Activated CD4-positive, alpha-beta T cell treated with anti-CD3 and anti-CD28 coated beads for 4 hours (primary cell): ENCODE results near the gene NT5E.
"Not testable (repeated sequence)": the region's sequence is repeated elsewhere in the genome, so short reads cannot be mapped to it uniquely, and the experiment has no call there.

ENCODE experiments used
- DNase-seq, 2 donors: peaks; one replicate each; pipeline ENCODE4 v3.0.0-alpha.2; 2020

The NT5E gene

DNA sequence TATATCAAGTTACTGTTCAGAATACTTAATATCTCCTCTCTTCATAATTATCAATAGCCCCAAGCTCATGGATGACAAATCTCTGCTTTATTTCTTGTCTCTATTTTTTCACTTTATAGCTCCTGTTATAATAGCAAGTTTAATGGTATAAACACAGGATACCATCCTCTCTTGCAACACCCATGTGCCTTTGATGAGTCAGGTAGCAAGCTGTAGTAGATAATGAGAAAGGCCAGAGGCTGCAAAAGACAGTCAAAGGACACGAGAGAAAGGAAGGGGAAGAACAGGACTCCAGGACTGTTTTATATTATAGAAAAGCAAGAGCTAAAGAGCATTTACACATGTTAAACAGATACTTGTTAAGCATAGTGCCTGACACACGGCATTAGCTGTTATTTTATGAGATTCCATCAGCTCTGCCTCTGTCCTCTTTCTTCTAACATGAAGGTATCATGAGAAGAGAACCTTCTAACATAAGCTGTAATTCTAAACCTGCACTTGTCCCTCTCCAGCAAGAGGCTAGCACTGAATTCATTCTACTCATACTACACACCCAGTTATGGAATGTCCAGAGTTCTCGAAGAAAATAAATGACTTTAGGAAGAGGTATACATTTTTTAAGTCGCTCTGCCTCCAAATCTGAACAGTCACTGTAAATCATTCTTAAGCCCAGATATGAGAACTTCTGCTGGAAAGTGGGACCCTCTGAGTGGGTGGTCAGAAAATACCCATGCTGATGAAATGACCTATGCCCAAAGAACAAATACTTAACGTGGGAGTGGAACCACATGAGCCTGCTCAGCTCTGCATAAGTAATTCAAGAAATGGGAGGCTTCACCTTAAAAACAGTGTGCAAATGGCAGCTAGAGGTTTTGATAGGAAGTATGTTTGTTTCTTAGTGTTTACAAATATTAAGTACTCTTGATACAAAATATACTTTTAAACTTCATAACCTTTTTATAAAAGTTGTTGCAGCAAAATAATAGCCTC, 45.0 kb downstream of the NT5E start:
- no peak for DNase-seq

DNA sequence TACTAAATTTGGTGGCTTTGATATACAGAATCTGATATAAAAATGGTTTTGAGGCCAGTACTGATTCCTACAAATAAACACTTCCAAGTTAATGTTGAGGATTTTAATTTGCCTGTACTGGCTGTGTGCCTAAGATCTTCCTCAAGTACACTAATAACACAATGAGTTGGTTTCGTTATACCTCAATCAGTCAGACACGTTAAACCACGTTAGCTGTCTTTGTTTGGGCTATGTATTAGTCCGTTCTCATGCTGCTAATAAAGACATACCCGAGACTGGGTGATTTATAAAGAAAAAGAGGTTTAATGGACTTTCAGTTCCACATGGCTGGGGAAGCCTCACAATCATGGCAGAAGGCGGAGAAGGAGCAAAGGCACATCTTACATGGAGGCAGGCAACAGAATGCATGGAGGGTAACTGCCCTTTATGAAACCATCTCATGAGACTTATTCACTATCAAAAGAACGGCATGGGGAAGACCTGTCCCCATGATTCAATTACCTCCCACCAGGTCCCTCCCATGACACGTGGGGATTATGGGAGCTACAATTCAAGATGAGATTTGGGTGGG, 46.2 kb downstream of the NT5E start:
- no peak for DNase-seq

DNA sequence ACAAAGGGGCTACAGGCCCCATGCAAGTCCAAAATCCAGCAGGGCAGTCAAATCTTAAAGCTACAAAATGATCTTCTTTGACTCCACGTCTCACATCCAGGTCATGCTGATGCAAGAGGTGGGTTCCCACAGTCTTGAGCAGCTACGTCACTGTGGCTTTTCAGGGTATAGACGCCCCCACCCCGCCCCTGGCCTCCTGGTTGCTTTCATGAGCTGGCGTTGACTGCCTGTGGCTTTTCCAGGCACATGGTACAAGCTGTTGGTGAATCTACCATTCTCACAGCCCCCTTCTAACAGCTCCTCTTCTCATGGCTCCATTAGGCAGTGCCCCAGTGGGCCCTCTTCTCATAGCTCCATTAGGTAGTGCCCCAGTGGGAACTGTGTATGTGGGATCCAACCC, 47.0 kb downstream of the NT5E start:
- no peak for DNase-seq

DNA sequence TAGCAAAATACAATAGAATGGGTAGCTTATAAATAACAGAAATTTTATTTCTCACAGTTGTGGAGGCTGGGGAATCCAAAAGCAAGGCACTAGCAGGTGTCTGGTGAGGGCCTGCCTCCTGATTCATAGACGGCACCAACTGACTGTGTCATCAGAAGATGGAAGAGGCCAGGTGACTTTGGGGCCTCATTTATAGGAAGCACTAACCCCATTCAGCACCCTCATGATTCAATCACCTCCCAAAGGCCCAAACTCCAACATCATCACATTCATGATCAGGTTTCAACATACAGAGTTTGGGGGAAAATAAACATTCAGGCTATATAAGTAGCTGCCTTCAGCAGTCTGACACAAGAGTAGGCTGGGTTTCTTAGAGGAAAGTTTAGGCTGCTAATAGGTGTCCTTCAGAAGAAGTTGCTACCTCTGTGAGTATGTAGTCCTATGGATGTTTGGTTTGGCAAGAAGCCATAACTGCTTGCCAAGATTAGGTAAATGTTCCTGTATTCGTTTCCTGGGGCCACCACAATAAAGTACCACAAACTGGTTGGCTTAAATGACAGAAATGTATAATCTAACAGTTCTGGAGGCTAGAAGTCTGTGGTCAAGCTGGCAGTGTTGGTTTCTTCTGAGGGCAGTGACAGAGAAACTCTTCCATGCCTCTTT, 48.8 kb downstream of the NT5E start:
- no peak for DNase-seq

DNA sequence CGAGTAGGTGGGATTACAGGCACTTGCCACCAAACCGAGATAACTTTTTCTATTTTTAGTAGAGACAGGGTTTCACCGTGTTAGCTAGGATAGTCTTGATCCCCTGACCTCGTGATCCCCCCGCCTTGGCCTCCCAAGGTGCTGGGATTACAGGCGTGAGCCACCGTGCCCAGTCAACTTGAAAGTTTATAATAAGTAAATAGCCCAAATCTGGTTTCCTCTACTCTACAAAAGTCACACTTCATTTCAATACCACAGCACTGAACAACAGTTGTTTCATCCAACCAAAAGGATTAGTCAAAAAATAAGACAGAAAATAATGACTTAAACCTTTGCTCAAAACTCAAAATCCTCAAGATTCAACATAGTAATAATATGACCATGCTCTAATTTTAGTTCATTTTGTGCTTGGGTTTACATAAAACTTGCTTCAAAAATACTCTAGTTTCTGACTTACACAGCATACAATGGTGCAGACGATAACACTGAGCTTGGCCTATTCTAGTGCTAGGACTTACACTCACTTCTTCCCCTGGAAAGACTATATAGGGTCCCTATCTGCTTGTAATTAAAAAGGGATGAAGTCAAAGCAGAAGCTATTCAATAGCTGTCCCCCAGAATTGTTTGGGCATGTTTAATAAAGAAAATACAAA, 56.7 kb downstream of the NT5E start:
- no peak for DNase-seq

DNA sequence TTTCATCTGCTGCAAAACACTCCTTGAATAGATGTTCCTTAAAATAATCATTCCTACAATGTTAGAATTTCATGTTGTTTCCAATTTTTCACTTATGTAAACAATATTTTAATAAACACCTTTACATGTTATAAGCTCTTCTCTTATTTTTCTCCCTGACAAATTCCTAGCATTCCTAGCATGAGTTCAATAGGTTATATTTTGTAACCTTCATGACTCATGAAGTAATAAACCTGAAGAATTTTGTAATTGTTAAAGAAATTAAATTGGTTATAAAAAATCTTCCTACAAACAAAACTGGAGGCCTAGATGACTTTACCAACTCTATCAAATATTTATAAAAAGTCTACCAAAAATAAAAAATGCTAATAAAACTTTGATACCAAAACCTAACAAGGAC, 66.3 kb downstream of the NT5E start:
- DNase-seq, result no peak

DNA sequence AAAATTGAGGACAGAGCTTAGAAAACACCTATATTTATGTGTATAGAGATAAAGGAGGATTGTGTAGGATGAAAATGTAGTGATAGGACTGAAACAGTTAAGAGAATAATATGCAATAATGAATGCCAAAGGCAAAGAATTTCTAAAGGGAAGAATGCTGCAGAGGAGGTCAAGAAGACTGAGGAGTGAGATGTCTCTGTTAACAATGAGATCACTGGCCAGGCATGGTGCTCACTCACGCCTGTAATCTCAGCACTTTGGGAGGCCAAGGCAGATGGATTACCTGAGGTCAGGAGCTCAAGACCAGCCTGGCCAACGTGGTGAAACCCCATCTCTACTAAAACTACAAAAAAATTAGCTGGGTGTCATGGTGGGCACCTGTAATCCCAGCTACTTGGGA, 74.4 kb downstream of the NT5E start:
- DNase-seq, result not testable (repeated sequence)

DNA sequence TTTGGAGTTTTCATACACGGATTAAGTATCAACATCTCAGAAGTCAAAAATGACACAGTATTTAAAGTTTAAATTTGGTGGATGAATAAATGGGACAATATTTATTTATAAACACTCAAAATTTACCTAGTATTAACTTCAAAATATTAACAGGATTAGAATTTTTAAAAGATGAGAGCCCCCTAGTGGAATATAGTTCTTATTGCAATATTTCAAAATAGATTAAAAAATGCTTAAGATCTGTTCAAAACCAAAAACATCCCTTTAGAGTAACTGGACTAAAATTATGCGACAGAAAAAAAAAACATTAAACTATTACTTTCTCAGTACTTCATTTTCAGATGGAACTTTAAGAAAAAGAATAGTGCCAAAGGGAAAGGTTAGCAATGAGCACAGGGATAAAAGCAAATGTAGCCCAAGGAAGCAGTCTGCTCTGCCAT, 87.2 kb downstream of the NT5E start:
- no peak for DNase-seq

DNA sequence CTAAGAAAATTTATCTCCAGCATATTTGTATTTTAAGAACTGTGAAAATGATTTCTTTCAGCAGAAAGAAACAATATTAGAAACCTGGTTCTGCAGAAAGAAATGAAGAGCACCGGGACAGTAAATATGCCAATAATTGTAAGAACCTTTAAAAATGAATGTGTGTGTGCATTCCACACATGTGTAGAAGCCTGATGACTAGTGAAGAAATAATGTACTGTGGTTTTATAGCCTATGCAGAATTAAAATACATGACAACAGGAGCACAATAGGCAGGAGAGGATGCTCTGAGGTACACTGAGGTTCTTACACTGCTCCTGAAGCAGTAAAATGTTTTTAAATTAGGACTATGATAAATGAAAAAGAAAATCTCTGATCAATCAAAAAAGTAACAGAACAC, 94.9 kb downstream of the NT5E start:
- DNase-seq, result no peak
